NCI-H526 (cell line): ENCODE measurements around the gene REL.
"Not testable (repeated sequence)": the region's sequence is repeated elsewhere in the genome, so short reads cannot be mapped to it uniquely, and the experiment has no call there.

ENCODE experiments used
- DNase-seq, 2 experiments: peaks; one replicate each; lab custom pipeline; 2025; lab: John Stamatoyannopoulos, UW

Gene REL

DNA sequence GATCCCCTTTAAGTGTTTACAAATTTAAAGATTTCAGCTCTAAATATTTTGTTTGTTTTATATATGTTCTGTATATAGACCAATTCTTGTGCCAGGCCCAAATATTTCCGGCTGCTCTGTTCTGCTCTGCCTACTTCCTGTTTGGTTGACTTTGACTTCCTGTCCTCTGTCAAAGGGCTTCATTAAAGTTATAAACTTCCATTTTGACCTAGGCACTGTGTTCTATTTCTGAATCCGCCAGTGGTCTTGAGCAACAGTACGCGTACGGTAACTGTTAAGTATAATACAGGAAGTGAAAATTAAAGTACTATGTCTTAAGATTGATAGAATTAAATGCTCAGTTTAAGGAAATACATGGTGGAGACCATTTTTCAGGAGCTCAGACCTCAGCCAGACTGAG is 13.5 kb upstream of the REL start:
- no peak for DNase-seq

DNA sequence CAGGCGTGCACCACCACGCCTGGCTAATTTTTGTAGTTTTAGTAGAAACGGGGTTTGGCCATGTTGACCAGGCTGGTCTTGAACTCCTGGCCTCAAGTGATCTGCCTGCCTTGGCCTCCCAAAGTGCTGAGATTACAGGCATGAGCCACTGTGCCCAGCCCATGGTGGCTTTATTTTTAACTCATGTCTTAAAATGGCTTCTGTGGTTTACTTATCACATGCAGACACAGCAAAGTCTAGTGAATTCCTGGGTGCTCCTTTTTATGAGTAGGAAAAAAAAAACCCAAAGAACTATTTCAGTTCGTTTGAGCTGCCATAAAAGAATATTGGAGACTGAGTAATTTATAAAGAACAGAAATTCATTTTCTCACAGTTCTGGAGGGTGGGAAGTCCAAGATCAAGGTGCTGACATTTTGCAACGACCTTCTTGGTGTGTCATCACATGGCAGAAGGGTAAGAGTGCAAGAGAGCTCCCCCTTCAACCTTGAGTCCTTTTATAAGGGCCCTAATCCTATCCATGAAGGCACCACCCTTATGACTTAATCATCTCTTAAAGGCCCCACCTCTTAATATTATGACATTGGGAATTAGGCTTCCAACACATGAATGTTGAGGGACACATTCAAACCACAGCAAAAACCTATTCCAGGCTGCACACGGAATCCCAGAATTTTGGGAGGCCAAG is 12.6 kb upstream of the REL start:
- DNase-seq = no peak

DNA sequence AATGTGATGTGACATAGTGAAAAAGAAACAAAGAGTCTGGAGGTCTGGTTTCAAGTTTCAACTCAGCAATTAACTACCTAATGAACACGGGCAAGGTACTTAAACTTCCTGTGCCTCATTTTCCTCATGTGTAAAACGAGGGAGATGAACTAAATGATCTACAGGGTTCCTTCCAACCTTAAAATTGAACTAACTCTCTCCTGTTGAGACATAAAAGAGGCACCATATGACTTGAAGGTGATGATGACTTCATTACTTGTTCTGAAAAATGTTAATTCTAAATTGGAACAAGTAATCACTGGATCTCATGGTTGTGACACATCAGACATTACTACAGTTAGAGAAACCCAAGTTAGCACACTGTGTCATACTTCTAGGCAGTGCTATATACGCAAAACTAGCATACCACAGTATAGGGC is 8.9 kb upstream of the REL start:
- DNase-seq = no peak

DNA sequence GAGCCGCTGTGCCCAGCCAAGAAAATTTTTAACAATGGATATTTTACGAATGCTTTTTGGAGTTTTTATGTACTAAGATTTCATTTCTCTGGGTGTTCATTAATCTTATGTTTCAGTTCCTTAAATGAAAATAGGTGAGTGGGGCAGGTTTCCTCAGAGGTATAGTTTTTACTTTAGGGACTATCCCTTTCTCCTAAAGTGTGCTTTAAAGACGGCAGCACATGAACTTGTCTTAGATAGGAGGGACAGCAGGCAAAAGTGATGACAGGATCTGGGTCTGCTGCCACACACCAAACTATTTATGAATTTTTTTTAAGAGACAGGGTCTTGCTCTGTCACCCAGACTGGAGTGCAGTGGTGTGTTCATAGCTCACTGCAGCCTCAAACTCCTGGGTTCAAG is 8.0 kb upstream of the REL start:
- no peak for DNase-seq

DNA sequence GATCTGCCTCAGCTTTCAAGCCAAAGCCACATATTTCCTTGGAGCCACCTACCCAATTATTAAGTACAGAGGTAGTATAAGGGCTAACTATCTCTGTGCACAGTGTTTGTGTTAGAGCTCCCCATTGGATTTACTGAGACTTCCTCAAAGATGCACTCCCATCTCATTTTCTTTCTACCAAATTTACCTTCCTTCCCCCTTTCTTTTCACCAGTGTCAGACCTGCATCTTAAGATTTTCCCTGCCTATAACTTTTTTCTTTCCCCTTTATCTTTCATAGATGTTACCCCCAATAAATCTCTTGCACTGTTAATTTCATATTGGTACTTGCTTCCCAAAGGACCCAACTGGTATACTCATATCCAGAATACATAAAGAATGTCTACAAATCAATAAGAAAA is 5.9 kb upstream of the REL start:
- DNase-seq = no peak

DNA sequence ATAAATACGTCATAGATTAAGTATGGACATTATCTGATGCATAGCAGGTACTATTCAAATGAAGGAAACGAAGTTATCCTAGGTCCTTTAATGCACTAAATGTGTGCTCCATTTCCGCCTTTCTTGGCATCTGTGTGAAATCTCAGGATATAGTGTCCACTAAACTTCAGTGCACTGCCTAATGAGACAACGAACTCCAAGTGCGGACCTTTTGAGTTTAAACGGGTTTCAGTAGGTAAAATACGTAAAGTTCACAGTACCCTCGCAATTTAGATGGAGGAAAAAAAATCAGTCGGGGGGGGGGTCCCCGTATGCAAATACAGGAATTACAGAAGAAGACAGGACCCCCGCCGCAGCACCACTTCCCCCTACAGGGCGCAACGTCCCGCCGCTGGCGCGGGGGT is 729 bp upstream of the REL start:
- DNase-seq = peak in 1 of 2 experiments; percentile 50

DNA sequence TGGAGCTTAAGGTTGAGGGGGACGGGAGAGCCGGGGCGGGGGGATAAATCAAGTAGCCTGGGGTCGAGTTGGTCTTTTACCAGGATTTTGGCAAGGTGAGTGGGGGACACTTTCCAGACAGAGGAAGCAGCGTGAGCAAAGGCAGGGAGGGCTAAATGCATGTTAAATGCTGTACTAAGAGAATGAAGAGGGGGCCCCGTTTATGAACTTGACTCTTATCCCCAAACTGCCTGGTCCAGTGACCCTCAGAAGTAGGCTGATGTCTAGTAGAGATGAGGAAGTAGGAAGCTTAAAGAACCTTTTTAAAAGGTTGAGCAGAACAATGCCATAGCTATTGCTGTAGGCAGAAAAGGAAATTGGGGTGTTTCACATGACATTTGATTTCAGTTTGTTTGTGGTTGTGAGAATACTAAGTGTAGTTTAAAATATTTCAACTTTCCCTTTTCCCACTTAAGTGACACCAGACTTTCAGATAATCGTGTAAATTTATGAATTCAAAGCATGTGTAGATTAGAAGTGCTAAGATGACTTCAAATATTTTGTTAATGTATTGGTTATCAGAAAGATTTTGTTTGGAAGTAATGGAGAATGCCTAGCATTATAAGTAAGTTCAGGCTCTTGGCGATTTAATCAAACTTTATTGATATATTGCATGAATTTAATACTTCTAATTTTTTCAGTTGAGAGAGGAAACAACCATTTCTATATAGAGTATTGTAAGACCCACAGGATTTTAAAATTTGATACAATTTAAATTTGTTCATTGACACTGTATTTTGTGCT is 1.8 kb downstream of the REL start:
- peak in 1 of 2 experiments; percentile 10 for DNase-seq

DNA sequence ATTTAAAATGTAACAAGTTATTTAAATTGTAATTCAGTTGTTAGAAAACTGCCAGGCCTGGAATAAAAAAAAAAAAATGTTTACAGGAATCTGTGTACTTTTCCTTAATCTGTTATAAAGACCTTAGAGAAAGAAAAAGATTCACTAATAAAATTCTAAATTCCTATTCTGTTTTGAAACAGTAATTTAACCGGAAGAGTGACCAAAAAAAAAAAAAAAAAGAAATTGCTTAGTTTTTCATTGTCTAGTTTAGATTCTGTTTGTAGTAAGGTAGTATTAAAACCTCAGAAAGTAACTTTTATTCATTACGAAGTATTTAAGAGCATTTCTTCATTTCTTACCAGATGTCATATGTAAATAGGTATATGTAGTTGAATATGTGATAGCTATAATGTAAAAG is 2.5 kb downstream of the REL start:
- DNase-seq = no peak

DNA sequence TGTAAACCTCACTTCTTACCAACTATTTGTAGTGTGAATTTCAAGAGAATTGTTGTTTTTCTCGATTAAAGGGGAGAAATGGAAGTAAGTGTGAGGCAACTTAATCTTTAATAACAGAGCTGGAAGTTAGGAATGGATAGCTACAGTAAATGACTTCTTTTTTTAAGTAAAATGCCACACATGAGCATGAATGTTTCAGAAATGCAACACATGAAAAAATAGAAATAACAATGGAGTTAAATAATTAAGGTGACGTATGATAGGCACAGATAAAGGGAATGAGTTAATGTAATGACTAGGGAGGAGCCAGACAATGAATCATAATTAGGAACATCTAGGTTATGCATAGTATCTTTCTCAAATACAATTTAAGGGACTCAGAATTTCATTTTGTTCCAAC is 3.4 kb downstream of the REL start:
- DNase-seq = no peak

DNA sequence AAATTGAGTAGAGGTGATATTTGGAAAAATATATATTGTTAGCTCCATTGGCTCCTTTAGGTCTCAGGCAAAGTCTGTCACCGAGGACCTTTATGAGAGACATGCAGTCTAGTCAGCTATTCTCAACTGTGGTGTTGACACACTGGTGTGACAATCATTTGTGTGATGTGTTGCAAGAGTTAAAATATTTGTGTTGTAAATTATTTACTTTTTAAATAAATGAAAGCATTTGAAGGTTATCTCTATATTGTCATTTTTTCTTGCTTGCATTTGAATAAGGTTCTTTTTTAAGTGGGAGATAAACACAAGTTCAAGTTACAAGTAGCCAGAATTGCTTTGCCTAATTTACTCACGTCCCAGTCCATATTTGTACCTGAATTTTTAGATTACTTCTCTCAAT is 4.3 kb downstream of the REL start:
- no peak for DNase-seq

DNA sequence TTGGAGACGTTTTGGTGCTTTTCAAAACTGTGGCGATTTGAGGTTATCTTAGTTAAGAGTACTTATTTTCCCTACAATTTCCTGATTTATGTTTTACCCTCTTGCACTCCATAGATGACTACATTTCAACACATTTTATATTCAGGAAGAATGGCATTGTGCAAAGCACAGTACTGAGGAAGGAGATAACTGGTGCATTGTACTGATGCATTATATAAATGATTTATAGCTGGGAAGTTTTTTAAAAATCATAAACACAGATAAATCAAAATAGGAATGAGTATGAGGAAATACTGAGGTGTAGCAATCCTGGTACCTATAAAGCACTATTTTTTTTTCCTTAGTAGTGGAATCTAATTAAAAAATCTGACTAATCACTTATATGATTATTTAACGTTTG is 5.6 kb downstream of the REL start:
- DNase-seq = no peak

DNA sequence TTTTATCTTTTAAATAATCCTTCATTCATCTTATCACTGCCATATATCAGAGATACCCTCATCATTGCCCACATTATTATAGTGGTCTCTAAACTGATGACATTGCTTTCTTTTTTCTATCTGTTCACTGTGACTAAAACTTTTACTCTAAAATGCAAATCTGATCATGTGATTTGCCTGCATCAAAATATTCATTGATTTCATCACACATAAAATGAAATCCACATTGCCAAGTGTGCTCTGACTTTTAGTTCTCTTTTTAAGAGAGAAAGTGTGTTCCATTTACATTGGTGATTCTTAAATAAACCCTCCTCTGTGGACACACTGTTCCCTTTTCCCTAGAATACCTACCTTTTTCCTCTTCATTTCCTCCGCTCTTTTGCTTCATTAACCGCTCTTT is 7.5 kb downstream of the REL start:
- no peak for DNase-seq

DNA sequence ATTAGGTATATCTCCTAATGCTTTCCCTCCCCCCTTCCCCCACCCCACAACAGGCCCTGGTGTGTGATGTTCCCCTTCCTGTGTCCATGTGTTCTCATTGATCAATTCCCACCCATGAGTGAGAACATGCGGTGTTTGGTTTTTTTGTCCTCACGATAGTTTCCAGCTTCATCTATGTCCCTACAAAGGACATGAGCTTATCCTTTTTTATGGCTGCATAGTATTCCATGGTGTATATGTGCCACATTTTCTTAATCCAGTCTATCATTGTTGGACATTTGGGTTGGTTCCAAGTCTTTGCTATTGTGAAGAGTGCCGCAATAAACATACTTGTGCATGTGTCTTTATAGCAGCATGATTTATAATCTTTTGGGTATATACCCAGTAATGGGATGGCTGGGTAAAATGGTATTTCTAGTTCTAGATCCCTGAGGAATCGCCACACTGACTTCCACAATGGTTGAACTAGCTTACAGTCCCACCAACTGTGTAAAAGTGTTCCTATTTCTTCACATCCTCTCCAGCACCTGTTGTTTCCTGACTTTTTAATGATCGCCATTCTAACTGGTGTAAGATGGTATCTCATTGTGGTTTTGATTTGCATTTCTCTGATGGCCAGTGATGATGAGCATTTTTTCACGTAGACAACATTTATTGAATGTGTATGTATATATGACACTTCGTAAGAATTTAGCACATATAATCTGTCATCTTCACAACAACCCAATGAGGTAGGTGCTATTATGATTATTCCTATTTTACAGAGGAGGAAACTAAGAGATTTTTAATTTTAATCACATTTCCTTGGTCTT is 8.4 kb downstream of the REL start:
- DNase-seq = not testable (repeated sequence)

DNA sequence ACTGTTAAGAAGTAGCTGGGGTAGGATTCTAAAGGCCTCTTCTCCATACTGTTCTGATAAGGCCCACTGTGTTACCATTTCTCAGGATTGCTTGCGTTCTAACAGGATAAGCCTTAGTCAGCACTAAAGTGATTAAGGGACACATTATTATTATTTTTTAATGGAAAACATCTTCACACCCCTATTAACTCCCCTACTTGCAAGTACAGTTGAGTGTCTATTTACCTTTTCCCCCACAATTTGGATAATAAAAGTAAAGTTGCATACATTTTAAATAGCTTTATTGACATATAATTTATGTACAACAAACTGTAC is 9.0 kb downstream of the REL start:
- no peak for DNase-seq

DNA sequence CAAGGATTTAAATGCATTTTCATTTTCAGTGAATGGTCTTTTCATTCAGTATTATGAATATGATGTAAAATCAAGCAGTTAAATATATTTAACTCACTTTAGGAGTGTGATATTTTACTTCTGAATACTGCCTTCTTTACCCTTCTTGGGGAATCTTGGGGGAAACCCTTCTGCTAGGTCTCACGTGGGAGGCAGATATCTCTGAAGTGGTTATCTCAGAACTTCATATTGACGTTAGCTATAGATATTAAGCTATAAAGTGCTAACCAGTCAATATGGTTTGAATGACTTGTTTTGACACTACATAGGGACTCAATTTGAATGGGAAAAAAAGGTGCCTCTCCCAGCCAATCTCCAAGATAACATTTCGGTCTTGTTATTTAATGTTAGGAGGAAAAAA is 9.8 kb downstream of the REL start:
- no peak for DNase-seq

DNA sequence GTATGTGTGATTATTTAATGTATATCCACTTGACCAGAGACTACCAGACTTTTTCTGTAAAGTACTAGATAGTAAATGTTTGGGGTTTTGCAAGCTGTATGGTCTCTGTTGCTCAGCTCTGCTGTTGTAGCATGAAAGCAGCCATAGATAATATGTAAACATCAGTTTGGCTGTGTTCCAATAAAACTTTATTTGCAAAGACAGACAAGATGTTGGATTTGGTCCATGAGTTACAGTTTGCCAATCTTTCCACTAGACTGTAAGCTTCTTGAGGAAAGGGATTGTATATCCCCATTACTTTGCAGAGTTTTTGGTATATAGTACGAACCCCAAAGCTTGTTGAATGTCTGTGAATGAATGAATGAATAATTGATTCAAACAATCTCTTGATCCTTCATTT is 17.2 kb downstream of the REL start:
- DNase-seq = no peak

DNA sequence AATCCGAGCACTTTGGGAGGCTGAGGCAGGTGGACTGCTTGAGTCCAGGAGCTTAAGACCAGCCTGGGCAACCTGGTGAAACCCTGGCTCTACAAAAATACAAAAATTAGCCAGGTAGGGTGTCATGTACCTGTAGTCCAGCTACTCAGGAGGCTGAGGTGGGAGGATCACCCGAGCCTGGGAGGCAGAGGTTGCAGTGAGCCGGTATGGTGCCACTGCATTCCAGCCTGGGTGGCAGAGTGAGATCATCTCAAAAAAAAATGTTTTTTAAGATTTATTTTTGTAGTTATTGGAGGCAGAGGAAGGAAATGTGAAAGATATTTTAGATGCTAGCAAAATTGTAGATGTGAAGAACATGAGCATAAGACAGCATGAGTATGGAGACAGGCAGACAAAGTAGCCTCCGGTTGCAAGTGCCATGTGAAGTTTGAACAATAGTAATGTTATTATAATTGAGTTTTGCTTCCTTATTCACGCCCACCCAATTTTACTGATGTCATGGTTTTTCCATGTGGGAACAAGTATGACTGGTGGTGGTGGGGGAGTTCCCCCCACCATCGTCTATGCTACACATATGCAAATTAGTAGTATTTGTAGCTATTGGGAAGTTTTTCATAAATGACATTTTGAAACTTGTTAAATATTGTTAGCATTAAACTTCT is 18.0 kb downstream of the REL start:
- no peak for DNase-seq

DNA sequence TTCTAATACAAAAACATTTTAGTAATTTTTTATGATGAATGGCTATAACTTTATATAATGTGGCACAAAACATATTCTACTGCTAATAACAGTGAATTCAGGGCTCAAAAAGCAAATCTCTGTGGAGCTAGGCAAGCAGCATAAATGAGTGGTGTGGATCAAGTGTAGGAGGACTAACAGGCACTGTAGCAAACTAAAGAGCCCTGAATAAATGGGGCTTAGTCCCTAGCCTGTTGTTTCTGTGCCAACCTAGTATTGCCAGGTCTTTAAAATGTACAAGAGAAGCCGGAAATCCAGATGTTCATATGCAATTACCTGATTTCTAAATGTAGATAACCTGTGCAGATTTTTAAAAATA is 18.5 kb downstream of the REL start:
- DNase-seq = no peak

DNA sequence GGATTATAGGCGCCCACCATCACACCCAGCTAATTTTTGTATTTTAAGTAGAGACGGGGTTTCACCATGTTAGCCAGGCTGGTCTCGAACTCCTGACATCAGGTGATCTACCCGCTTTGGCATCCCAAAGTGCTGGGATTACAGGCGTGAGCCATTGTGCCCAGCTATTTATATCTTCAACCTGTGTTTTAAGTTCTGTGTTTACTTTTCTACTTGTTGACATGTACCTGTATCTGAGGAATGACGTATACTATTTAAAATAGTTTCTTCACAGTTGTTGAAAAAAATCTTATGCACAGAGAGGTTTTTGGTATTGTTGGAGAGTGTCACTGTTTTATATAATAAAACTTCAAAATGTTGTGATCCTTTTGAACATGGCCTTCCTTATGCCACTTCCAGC is 19.9 kb downstream of the REL start:
- not testable (repeated sequence) for DNase-seq

DNA sequence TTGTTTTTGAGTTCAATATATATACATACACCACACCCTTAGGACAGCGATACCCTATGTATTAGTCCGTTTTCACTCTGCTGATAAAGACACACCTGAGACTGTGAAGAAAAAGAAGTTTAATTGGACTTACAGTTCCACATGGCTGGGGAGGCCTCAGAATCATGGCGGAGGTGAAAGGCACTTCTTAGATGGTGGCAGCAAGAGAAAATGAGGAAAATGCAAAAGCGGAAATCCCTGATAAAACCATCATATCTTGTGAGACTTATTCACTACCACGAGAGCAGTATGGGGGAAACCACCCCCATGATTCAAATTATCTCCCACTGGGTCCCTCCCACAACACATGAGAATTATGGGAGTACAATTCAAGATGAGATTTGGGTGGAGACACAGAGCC is 24.5 kb downstream of the REL start:
- DNase-seq = not testable (repeated sequence)

DNA sequence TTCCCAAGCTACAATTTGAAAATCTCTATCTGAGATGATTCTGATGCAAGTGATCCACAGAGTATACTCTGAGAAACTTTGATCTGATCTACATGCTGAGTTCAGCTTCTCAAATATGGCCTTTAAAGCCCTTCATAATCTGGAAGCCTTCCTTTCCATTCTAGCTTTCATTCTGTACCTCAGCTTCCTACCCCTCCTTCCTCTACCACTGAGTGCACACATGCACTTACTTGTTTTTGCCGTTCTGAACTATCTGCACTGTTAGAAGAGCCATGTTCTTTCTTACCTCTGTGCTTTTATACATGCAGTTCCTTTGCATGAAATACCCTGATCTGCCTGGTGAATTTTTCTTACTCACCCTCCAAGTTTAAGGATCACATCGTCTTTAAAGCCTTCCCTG is 25.0 kb downstream of the REL start:
- DNase-seq = no peak

DNA sequence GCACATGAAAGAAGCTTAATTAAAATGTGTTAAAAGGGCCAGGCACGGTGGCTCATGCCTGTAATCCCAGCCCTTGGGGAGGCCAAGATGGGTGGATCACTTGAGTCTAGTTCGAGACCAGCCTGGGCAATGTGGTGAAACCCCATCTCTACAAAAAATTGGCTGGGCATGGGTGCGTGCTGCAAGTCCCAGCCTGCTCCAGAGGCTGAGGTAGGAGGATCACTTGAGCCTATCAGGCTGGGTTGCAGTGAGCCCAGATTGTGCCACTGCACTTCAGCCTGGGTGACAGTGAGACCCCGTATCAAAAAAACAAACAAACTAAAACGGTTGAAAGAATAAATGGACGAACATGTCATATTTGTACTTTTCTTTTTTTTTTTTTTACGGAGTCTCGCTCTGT is 26.0 kb downstream of the REL start:
- DNase-seq = no peak
